ENCODE results near the gene UQCR10.

UQCR10 gene

DNA sequence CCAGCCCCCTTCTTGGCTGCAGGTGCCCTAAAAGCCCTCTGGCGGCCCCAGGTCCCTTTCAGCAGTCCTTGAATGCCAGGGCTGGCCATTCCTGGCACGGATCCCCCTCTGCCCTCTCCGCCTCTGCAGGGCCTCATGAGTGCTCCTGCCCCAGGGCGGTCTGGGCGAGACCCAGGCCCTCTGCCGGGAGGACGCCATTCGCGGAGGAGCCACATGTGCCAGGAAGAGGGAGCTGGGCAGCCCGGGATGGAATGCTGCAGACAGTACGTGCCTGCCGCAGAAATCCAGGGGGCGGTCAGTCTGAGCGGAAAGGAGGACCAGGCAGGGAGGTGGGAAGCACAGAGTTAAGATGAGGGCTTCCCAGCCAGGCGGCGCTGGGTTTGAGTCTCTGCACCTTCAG, 44.6 kb upstream of the UQCR10 start:
- DNase-seq (ENCODE audit: low spot score), result no peak
- no peak for TF ChIP-seq CTCF (IDR thresholded peaks at IDR 0.05; ENCODE audit: extremely low read depth, missing control alignments)

GRCh38 chr22:29723766-29724165, 43.4 kb upstream of the UQCR10 start:
- no peak for DNase-seq (ENCODE audit: low spot score)

DNA sequence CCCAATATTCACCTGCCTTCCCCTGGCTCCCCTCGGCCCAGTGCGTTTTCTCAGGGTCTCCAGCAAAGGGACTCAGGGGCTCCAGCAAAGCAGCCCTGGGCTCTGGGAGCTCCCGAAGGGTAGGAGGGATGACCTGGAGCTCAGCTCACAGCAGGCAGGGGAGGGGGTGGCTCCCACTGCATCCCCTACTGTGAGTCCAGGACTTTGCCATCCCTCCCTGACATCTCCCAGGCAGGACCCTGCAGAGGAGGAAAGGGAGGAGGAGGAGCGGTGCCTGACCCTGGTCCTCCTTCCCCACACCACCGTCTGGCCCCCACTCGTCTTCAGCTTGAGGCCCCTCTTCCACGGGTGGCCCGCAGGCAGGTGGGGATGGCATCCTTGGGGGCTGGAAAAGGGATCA, 42.3 kb upstream of the UQCR10 start:
- TF ChIP-seq CTCF (IDR thresholded peaks at IDR 0.05; ENCODE audit: extremely low read depth, missing control alignments), result no peak
- DNase-seq (ENCODE audit: low spot score), result no peak

More at GRCh38 chr22:29723766-29724165, 43.4 kb upstream of the UQCR10 start:
- no peak for TF ChIP-seq CTCF (IDR thresholded peaks at IDR 0.05; ENCODE audit: extremely low read depth, missing control alignments)

DNA sequence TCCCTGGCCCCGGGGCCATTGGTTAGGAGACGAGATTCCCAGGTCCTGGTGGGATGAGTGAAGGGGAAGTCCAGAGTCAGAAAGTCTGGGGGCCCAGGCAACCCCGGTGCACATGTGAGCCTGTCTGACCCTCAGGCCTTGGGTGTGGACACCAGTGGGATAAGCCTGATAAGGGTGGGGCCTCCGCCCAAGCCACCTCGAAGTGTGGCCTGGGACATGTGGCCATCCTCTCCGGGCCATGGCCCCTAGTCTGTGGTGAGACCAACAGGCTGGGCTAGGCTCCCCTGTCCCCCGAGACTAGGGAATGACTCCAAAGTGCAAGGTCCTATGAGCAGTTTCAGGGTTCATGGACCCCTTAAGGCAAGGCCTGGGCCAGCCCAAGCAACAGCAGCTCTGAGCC, 41.1 kb upstream of the UQCR10 start:
- no peak for TF ChIP-seq CTCF (IDR thresholded peaks at IDR 0.05; ENCODE audit: extremely low read depth, missing control alignments)
- no peak for DNase-seq (ENCODE audit: low spot score)

DNA sequence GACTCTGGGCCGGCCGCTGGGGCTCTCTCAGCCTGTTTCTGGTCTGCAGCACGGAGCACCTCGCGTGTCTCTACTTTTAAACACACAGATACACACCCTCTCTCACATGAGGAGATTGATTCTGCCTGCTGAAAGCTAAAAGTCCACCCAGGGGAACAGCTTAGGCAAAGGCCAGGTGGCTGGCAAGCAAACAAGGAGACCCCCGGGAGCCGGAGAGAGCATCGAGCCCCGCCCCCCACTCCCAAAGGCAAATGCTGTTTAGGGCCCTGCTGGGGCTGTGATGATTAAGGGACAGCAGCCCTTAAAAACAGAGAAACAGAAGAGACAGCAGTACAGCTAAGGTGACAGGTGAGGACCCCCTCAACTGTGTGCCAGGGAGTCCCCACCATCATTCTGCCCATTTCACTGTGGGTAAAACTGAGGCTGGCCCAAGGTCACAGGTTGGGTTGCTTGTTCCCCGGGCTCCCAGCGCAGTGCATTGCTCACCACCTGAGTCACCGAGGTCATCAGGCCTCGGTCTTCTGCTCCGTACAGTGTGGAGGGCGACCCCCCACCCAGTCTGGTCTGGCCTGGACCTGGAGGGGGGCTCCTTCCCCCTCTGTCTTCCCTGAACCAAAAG, 40.5 kb upstream of the UQCR10 start:
- DNase-seq (ENCODE audit: low spot score), result no peak
- TF ChIP-seq CTCF (IDR thresholded peaks at IDR 0.05; ENCODE audit: extremely low read depth, missing control alignments), result no peak

DNA sequence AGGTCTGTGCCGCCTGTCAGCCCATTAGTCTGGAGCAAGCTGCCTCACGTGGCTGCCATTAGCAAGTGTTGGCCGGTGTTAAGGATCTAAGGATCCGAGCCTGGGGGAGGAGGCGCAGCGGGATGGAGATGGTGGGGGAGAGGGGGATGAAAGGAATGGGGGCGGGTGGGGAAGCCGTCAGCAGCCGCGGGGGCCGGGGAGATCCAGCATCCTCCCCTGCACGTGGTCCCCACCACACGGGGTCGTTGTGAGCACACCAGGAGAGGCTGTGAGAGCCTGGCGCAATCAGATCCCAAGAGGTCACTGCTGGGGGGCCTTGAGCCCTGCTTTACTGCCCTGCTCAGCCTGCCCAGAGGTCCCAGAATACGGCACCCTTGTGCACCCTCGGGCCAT, 40.0 kb upstream of the UQCR10 start:
- DNase-seq (ENCODE audit: low spot score), result peak; percentile 81
- no peak for TF ChIP-seq CTCF (IDR thresholded peaks at IDR 0.05; ENCODE audit: extremely low read depth, missing control alignments)

DNA sequence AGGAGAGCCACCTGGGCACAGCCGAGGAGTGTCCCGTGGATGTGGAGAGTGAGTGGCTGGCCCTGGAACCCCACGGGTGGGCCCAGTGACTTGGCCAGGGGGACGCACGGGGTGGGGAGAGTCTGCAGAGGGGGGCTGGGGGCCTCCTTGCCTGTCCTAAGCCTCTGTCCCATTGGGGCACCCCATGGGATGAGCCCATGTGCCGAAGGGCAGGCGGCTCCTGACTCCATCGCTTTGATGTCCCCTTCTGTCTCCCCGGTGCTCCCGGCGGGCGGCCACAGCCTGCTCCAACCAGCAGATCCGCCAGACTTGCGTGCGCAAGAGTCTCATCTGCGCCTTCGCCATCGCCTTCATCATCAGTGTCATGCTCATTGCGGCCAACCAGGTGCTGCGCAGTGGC, 38.0 kb upstream of the UQCR10 start:
- TF ChIP-seq CTCF (IDR thresholded peaks at IDR 0.05; ENCODE audit: extremely low read depth, missing control alignments), result no peak
- DNase-seq (ENCODE audit: low spot score), result no peak

All from GM20000 (cell line).